ENCODE measurements around the gene ERFL.

The ERFL gene

GRCh38 chr19:41928221-41928683 lies at the start of gene ERFL:
TSS of gene ERFL (minus strand) at chr19:41928449. CDS start at chr19:41912919, 15,530 bp downstream.
- DNase-seq, result no peak

GRCh38 chr19:41977916-41978315 lies 49.7 kb upstream of the ERFL start:
- no peak for DNase-seq

GRCh38 chr19:41974652-41975051 lies 46.4 kb upstream of the ERFL start:
- DNase-seq, result no peak

GRCh38 chr19:41971363-41971762 lies 43.1 kb upstream of the ERFL start:
- no peak for DNase-seq

GRCh38 chr19:41969772-41970458 lies 41.7 kb upstream of the ERFL start:
- DNase-seq, result no peak

GRCh38 chr19:41968751-41969595 lies 40.7 kb upstream of the ERFL start:
- no peak for DNase-seq

- DNase-seq, result no peak
Measured at GRCh38 chr19:41967054-41967783, 39.0 kb upstream of the ERFL start.

- DNase-seq, result no peak
Measured at GRCh38 chr19:41965106-41965505, 36.9 kb upstream of the ERFL start.

- no peak for DNase-seq
Measured at GRCh38 chr19:41960973-41961372, 32.7 kb upstream of the ERFL start.

- DNase-seq, result peak; percentile 90
Measured at GRCh38 chr19:41959056-41960053, 31.1 kb upstream of the ERFL start, which contains the start of gene RABAC1. TSS of gene RABAC1 (minus strand) at chr19:41959321. CDS start at chr19:41959292, 29 bp downstream.

GRCh38 chr19:41958367-41959055 lies 30.3 kb upstream of the ERFL start:
- DNase-seq, result peak; percentile 85

- peak; percentile 59 for DNase-seq
Measured at GRCh38 chr19:41957838-41958366, 29.7 kb upstream of the ERFL start.

- DNase-seq, result no peak
Measured at GRCh38 chr19:41957161-41957837, 29.1 kb upstream of the ERFL start.

GRCh38 chr19:41956621-41957020 lies 28.4 kb upstream of the ERFL start:
- DNase-seq, result no peak

GRCh38 chr19:41955521-41955920 lies 27.3 kb upstream of the ERFL start:
- DNase-seq, result no peak

GRCh38 chr19:41951686-41952172 lies 23.5 kb upstream of the ERFL start:
- peak; percentile 87 for DNase-seq

GRCh38 chr19:41947091-41947490 lies 18.8 kb upstream of the ERFL start:
- DNase-seq, result no peak

GRCh38 chr19:41945135-41945766 lies 17.0 kb upstream of the ERFL start:
- DNase-seq, result peak; percentile 91

GRCh38 chr19:41944336-41944735 lies 16.1 kb upstream of the ERFL start:
- DNase-seq, result no peak
